NOMO-1 (cell line): ENCODE data around the gene OPRD1.

ENCODE experiments used
- DNase-seq, 2 experiments: peaks; one replicate each; lab custom pipeline; 2025; ENCODE audit not compliant: unreplicated experiment in 2 of 2; lab: John Stamatoyannopoulos, UW

The OPRD1 gene

GRCh38 chr1:28902738-28903137 lies 90.8 kb downstream of the OPRD1 start:
- DNase-seq: no peak

- DNase-seq: no peak
These were observed 94.1 kb downstream of the OPRD1 start for GRCh38 chr1:28905921-28906666.

- DNase-seq: no peak
These were observed 97.2 kb downstream of the OPRD1 start for GRCh38 chr1:28909198-28909597.

- no peak for DNase-seq
These were observed 98.6 kb downstream of the OPRD1 start for GRCh38 chr1:28910379-28911115.

- DNase-seq: no peak
These were observed 101.8 kb downstream of the OPRD1 start for GRCh38 chr1:28913786-28914227.

- peak; percentile 85 to 96 for DNase-seq
These were observed 102.5 kb downstream of the OPRD1 start, which contains the start of gene EPB41 for GRCh38 chr1:28914228-28915030. Gene EPB41 (plus strand): TSS chr1:28914569. CDS start chr1:28987438, 72,869 bp downstream.

GRCh38 chr1:28915031-28915895 lies 103.3 kb downstream of the OPRD1 start:
- peak in 1 of 2 experiments; percentile 38 for DNase-seq

- DNase-seq: no peak
These were observed 105.8 kb downstream of the OPRD1 start for GRCh38 chr1:28917757-28918118.
